Vagina (tissue), 2 donors: ENCODE results near the gene KBTBD6.

Experiments used
- POLR2A ChIP-seq, 2 donors: fragments of 450-650 bp; IDR thresholded peaks; one replicate each; pipeline ENCODE4 v1.6.1; 2017; ENCODE audit warnings: antibody characterized with exemption in 2 of 2, mild to moderate bottlenecking in 2 of 2, moderate library complexity in 2 of 2
- TF ChIP-seq, protein P1 (sequence below), 3 experiments: fragments of 450-650 bp in 2 of 3; fragments of 200-600 bp in 1 of 3; sonication (generic) in 1 of 3; IDR thresholded peaks; one replicate each; pipeline ENCODE4 v1.5.1; 2017 to 2019; ENCODE audit warnings: antibody characterized with exemption in 3 of 3, mild to moderate bottlenecking in 2 of 3, moderate library complexity in 2 of 3

DNA sequence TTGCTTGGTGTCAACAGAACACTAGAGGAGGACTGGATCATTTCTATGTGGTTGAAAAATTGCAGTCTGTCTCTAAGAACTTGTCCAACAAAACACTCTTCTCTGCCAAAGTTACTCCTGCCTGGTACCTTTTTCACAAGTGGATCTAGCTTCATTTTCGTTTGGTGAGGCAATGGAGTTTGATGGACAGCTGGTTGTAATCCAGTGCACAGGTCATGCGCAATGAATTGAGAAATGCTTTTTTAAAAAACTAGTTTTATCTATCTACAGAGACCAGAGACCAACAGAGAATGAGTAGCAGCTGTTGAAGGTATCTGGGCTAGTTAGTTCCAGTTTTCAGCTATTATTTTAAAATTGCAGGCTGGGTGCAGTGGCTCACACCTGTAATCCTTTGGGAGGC is 12.0 kb upstream of the KBTBD6 start:
- TF ChIP-seq, protein P1, sequence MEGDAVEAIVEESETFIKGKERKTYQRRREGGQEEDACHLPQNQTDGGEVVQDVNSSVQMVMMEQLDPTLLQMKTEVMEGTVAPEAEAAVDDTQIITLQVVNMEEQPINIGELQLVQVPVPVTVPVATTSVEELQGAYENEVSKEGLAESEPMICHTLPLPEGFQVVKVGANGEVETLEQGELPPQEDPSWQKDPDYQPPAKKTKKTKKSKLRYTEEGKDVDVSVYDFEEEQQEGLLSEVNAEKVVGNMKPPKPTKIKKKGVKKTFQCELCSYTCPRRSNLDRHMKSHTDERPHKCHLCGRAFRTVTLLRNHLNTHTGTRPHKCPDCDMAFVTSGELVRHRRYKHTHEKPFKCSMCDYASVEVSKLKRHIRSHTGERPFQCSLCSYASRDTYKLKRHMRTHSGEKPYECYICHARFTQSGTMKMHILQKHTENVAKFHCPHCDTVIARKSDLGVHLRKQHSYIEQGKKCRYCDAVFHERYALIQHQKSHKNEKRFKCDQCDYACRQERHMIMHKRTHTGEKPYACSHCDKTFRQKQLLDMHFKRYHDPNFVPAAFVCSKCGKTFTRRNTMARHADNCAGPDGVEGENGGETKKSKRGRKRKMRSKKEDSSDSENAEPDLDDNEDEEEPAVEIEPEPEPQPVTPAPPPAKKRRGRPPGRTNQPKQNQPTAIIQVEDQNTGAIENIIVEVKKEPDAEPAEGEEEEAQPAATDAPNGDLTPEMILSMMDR (IDR thresholded peaks at IDR 0.05) = no peak
- no peak for TF ChIP-seq POLR2A (IDR thresholded peaks at IDR 0.05)
